Liver (tissue), 9 donors: Measurements from ENCODE around the gene WDR5. TPM values are rescaled to one million over a fixed set of nuclear protein-coding genes. Genes with fewer than 3 reads are reported as not detected.
A peak's percentile ranks its signal among the peaks of the same experiment; 100 is the strongest.

ENCODE experiments used
- DNase-seq: peaks from one replicate; pipeline ENCODE4 v3.0.0-alpha.2; 2017; ENCODE audit warnings: low spot score
- H3K27ac ChIP-seq, 2 donors: one replicate each; pipeline ENCODE4 v1.7.0; 2013; ENCODE audit warnings: inconsistent platforms in 2 of 2, low read length in 2 of 2, control low read depth in 1 of 2, low read depth in 1 of 2, mild to moderate bottlenecking in 1 of 2
- H3K27me3 ChIP-seq, 4 donors: one replicate each; pipeline versions ENCODE4 v1.6.1 to v1.7.0; 2013; ENCODE audit warnings: low read length in 3 of 4, inconsistent platforms in 1 of 4, mild to moderate bottlenecking in 1 of 4, moderate library complexity in 1 of 4; ENCODE audit not compliant: control insufficient read depth in 4 of 4, insufficient read depth in 4 of 4
- H3K36me3 ChIP-seq, 4 donors: one replicate each; pipeline versions ENCODE4 v1.6.1 to v1.7.0; 2013; ENCODE audit warnings: low read length in 3 of 4, mild to moderate bottlenecking in 3 of 4, low read depth in 1 of 4, moderate library complexity in 1 of 4; ENCODE audit not compliant: control insufficient read depth in 4 of 4, insufficient read depth in 3 of 4
- H3K4me1 ChIP-seq, 4 donors: one replicate each; pipeline versions ENCODE4 v1.6.1 to v1.7.0; 2013; ENCODE audit warnings: low read length in 3 of 4, mild to moderate bottlenecking in 3 of 4, moderate library complexity in 1 of 4; ENCODE audit not compliant: control insufficient read depth in 4 of 4, insufficient read depth in 4 of 4
- H3K4me3 ChIP-seq, 3 donors: one replicate each; pipeline versions ENCODE4 v1.6.1 to v1.7.0; 2013; ENCODE audit warnings: low read length in 3 of 3, control low read depth in 1 of 3, low read depth in 1 of 3, mild to moderate bottlenecking in 1 of 3
- H3K9ac ChIP-seq, 2 donors: one replicate each; pipeline ENCODE4 v1.7.0; 2013; ENCODE audit warnings: low read length in 2 of 2, mild to moderate bottlenecking in 2 of 2, moderate library complexity in 2 of 2, control low read depth in 1 of 2, low read depth in 1 of 2
- H3K9me3 ChIP-seq, 4 donors: one replicate each; pipeline versions ENCODE4 v1.6.1 to v1.7.0; 2013; ENCODE audit warnings: low read length in 3 of 4; ENCODE audit not compliant: control insufficient read depth in 4 of 4
- ATF3 ChIP-seq: IDR thresholded peaks from 2 replicates; pipeline ENCODE4 v1.6.1; 2016; ENCODE audit warnings: antibody characterized with exemption
- CTCF ChIP-seq: fragments of 150-350 bp; IDR thresholded peaks from 2 replicates; pipeline ENCODE4 v1.5.1; 2017; ENCODE audit warnings: improper control_type of control experiment, low read depth, low read length; ENCODE audit not compliant: missing input control
- EGR1 ChIP-seq, 2 donors: IDR thresholded peaks; 2 replicates each; pipeline ENCODE4 v1.6.1; 2016 to 2018; ENCODE audit warnings: antibody characterized with exemption in 2 of 2, low read depth in 2 of 2
- FOXA1 ChIP-seq: IDR thresholded peaks from 2 replicates; pipeline ENCODE4 v1.6.1; 2016; ENCODE audit warnings: antibody characterized with exemption
- FOXA2 ChIP-seq: IDR thresholded peaks from 2 replicates; pipeline ENCODE4 v1.6.1; 2016; ENCODE audit warnings: antibody characterized with exemption
- GABPA ChIP-seq, 2 donors: IDR thresholded peaks in 1 of 2; conservative IDR thresholded peaks in 1 of 2; 2 replicates each; pipeline ENCODE4 v1.6.1; 2016; ENCODE audit warnings: antibody characterized with exemption in 2 of 2, mild to moderate bottlenecking in 1 of 2, moderate library complexity in 1 of 2
- HNF4A ChIP-seq, 2 donors: conservative IDR thresholded peaks; 2 replicates each; pipeline ENCODE4 v1.6.1; 2016; ENCODE audit warnings: antibody characterized with exemption in 2 of 2, mild to moderate bottlenecking in 2 of 2
- HNF4G ChIP-seq: IDR thresholded peaks from 2 replicates; pipeline ENCODE4 v1.6.1; 2016; ENCODE audit warnings: antibody characterized with exemption
- JUND ChIP-seq, 2 donors: IDR thresholded peaks; 2 replicates each; pipeline ENCODE4 v1.6.1; 2016; ENCODE audit warnings: antibody characterized with exemption in 2 of 2
- MAX ChIP-seq: IDR thresholded peaks from 2 replicates; pipeline ENCODE4 v1.6.1; 2016; ENCODE audit warnings: antibody characterized with exemption
- NR2F2 ChIP-seq: IDR thresholded peaks from 2 replicates; pipeline ENCODE4 v1.6.1; 2016; ENCODE audit warnings: antibody characterized with exemption
- RAD21 ChIP-seq, 2 donors: IDR thresholded peaks; 2 replicates each; pipeline ENCODE4 v1.6.1; 2016; ENCODE audit warnings: antibody characterized with exemption in 2 of 2, mild to moderate bottlenecking in 2 of 2
- REST ChIP-seq: IDR thresholded peaks from 2 replicates; pipeline ENCODE4 v1.6.1; 2016; ENCODE audit warnings: antibody characterized with exemption, mild to moderate bottlenecking
- RXRA ChIP-seq, 2 donors: IDR thresholded peaks; 2 replicates each; pipeline ENCODE4 v1.6.1; 2017 to 2018; ENCODE audit warnings: antibody characterized with exemption in 2 of 2, mild to moderate bottlenecking in 1 of 2
- SP1 ChIP-seq: IDR thresholded peaks from 2 replicates; pipeline ENCODE4 v1.6.1; 2018; ENCODE audit warnings: antibody characterized with exemption, mild to moderate bottlenecking
- TAF1 ChIP-seq: conservative IDR thresholded peaks from 2 replicates; pipeline ENCODE4 v1.6.1; 2016; ENCODE audit warnings: antibody characterized with exemption, mild to moderate bottlenecking
- YY1 ChIP-seq: IDR thresholded peaks from 2 replicates; pipeline ENCODE4 v1.6.1; 2016; ENCODE audit warnings: antibody characterized with exemption, mild to moderate bottlenecking
- ZBTB33 ChIP-seq: IDR thresholded peaks from 2 replicates; pipeline ENCODE4 v1.6.1; 2016; ENCODE audit warnings: antibody characterized with exemption
- WGBS: extraction: QIAGEN DNeasy Blood & Tissue Kit; methylation state at CpG from one replicate; pipeline ENCODE4 v1.1.7; 2013; 5-methylcytosine and 5-hydroxymethylcytosine counted together
- polyA plus RNA-seq, 2 donors: library from polyadenylated mRNA; stranded (reverse) in 1 of 2; unstranded in 1 of 2; fragments of 200-250 nt in 1 of 2; fragments of >200 nt in 1 of 2; fragmentation: Nextera tagmentation in 1 of 2; extraction: Ambion mirVana in 1 of 2; gene quantifications; one replicate each; pipeline versions ENCODE4 v1.2.1 to v1.2.3, GENCODE V29; 2013 to 2015
- total RNA-seq, 2 donors: library from RNA; depleted of rRNA; stranded (reverse); fragments of >200 nt; gene quantifications; one replicate each; pipeline ENCODE4 v1.2.3, GENCODE V29; 2014
- donor health status: healthy.
- donor health status: healthy.
- donor health status: healthy.
- donor health status: healthy.
- donor health status: healthy.

Gene WDR5
- total and polyA plus RNA-seq, 4 donors = 11.1 to 21.6 (median 14.6) TPM

- no peaks in the 10 kb centered on the region for H3K36me3 ChIP-seq
- no peaks in the 10 kb centered on the region for H3K27me3 ChIP-seq
- peaks cover 33 to 76% (median 54%) of the 10 kb centered on the region in 4 donors for H3K4me1 ChIP-seq
- H3K9ac ChIP-seq = peak overlapping the region; percentile 42 to 81
- peak; percentile 87 for TF ChIP-seq MAX
- peak; percentile 38 for TF ChIP-seq REST
- TF ChIP-seq GABPA (IDR thresholded peaks at IDR 0.05 in 1 of 2, conservative IDR thresholded peaks at IDR 0.05 in 1 of 2) = no peak
- TF ChIP-seq RAD21 (IDR thresholded peaks at IDR 0.05) = peak; percentile 80 to 82
- TF ChIP-seq FOXA1 = no peak
- TF ChIP-seq JUND (IDR thresholded peaks at IDR 0.05) = peak; percentile 33 to 42
- peak; percentile 90 for TF ChIP-seq YY1
- TF ChIP-seq NR2F2 = peak; percentile 92
- peak; percentile 34 to 48 for TF ChIP-seq EGR1 (IDR thresholded peaks at IDR 0.05; ENCODE audit: low read depth in 2 of 2)
- TF ChIP-seq ZBTB33 = peak; percentile 64
- TF ChIP-seq RXRA (IDR thresholded peaks at IDR 0.05) = peak; percentile 97
- TF ChIP-seq ATF3 = no peak
- TF ChIP-seq HNF4G = peak; percentile 97
- peak; percentile 99 for TF ChIP-seq HNF4A (conservative IDR thresholded peaks at IDR 0.05)
- no peak for TF ChIP-seq TAF1
- peak; percentile 34 for TF ChIP-seq CTCF
- TF ChIP-seq SP1 = peak; percentile 96
- no peak for TF ChIP-seq FOXA2
- WGBS = 33% methylated on average over 35 of the region's 35 CpGs
- H3K9me3 ChIP-seq = no peaks in the 10 kb centered on the region
- H3K27ac ChIP-seq = peak overlapping the region; percentile 82 to 93
- H3K4me3 ChIP-seq = peak overlapping the region; percentile 15 to 41 (median 32)
- DNase-seq = peak; percentile 64
Measured at GRCh38 chr9:134175808-134176598, 40.1 kb downstream of the WDR5 start.
